Measurements from ENCODE around the gene ZNF469. TPM values are rescaled to one million over a fixed set of nuclear protein-coding genes. Genes with fewer than 3 reads are reported as not detected.
A peak's percentile ranks its signal among the peaks of the same experiment; 100 is the strongest.

Gene ZNF469
- total and polyA plus RNA-seq, 2 of the 13 experiments (the other 11 are each of a cell fraction or from before 2014, with no cell fraction given): not detected

DNA sequence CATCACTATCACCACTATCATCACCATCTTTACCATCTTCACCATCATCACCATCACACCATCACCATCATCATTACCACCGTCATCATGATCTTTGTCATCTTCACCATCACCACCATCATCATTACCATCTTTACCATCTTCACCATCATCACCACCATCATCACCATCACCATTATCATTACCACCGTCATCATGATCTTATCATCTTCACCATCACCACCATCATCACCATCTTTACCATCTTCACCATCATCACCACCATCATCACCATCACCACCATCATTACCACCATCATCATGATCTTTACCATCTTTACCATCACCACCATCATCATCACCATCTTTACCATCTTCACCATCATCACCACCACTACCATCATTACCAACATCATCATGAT is 10.2 kb upstream of the ZNF469 start:
- H3K4me3 ChIP-seq (replicated peaks in 1 of 3; ENCODE audit: insufficient read depth in 1 of 3, low read depth in 2 of 3, low read length in 3 of 3): no peak overlapping the region
- CTCF ChIA-PET (ENCODE audit: low intra/inter-chr PET ratio, low total read pairs): no interaction called here
- no peak for FAIRE-seq
- in situ Hi-C loops (cut with HindIII; ENCODE audit: extremely low pct_ligation_motif_present, low pct_unique_long_range_greater_than_20kb) (no loop called here), intact Hi-C loops (cut with micrococcal nuclease; ENCODE audit: unreplicated experiment) (no loop called here)
- no peaks in the 10 kb centered on the region for H3K79me2 ChIP-seq (ENCODE audit: insufficient read depth, low read length)
- DNase-seq (ENCODE audit: low spot score): no peak
- peaks cover 14% of the 10 kb centered on the region for H3K9me3 ChIP-seq (ENCODE audit: low read length)
- H3K36me3 ChIP-seq (replicated peaks in 1 of 2; ENCODE audit: control insufficient read depth in 1 of 2, insufficient read depth in 2 of 2, low read length in 2 of 2): no peaks in the 10 kb centered on the region
- H3K9ac ChIP-seq (ENCODE audit: insufficient read depth, low read depth, low read length): no peak overlapping the region
- no TSS peak for BruUV-seq (replicated peaks)
- peaks cover 17 to 47% of the 10 kb centered on the region in 2 experiments; a peak in 4 of 5 replicates for H3K27me3 ChIP-seq (ENCODE audit: control insufficient read depth in 1 of 2, insufficient read depth in 2 of 2, low read length in 2 of 2)
- H4K20me1 ChIP-seq (ENCODE audit: insufficient read depth, low read length): no peaks in the 10 kb centered on the region
- no peak overlapping the region for H3K4me2 ChIP-seq (ENCODE audit: low read depth, low read length)
- POLR2A ChIA-PET: no interaction called here
- no peaks in the 10 kb centered on the region for H3K4me1 ChIP-seq (ENCODE audit: insufficient read depth, low read length)
- H3K27ac ChIP-seq (ENCODE audit: extremely low read length, insufficient read depth, low read length): no peak overlapping the region
- no peak overlapping the region for H2AFZ ChIP-seq (ENCODE audit: low read length)
- no peak for ATAC-seq
- 17% methylated on average over 2 of the region's 2 CpGs for WGBS (ENCODE audit: low lambda C conversion rate)
- TF ChIP-seq SMARCC2 (IDR thresholded peaks at IDR 0.05) (no peak), ARHGAP35 (CRISPR knock-in tag; IDR thresholded peaks at IDR 0.05; ENCODE audit: borderline replicate concordance) (no peak), ZIK1 (CRISPR knock-in tag; IDR thresholded peaks at IDR 0.05; ENCODE audit: borderline replicate concordance, low read depth) (no peak), ZNF383 (CRISPR knock-in tag; IDR thresholded peaks at IDR 0.05; ENCODE audit: borderline replicate concordance) (no peak), ZNF678 (CRISPR knock-in tag; IDR thresholded peaks at IDR 0.05) (no peak), NONO (IDR thresholded peaks at IDR 0.05) (0 out of 2 replicates have a peak, but pooled peaks have one; percentile 50), NONO (CRISPR knock-in tag; conservative IDR thresholded peaks at IDR 0.05) (no peak), IKZF1 (IDR thresholded peaks at IDR 0.05) (peak; percentile 88; the same call in 1 of the 2 replicates), FOXK2 (IDR thresholded peaks at IDR 0.05) (peak; percentile 74), REPIN1 (CRISPR knock-in tag; IDR thresholded peaks at IDR 0.05; ENCODE audit: borderline replicate concordance, low read depth) (no peak), ATM (IDR thresholded peaks at IDR 0.05; ENCODE audit: borderline replicate concordance) (peak; percentile 81; the same call in 1 of the 2 replicates), ZNF772 (CRISPR knock-in tag; IDR thresholded peaks at IDR 0.05) (no peak), SNRNP70 (IDR thresholded peaks at IDR 0.05; ENCODE audit: low read depth, low read length) (no peak), FOXA1 (IDR thresholded peaks at IDR 0.05) (peak; percentile 72), FOXA1 (CRISPR knock-in tag; IDR thresholded peaks at IDR 0.05) (no peak)
- TF ChIP-seq, protein P1, sequence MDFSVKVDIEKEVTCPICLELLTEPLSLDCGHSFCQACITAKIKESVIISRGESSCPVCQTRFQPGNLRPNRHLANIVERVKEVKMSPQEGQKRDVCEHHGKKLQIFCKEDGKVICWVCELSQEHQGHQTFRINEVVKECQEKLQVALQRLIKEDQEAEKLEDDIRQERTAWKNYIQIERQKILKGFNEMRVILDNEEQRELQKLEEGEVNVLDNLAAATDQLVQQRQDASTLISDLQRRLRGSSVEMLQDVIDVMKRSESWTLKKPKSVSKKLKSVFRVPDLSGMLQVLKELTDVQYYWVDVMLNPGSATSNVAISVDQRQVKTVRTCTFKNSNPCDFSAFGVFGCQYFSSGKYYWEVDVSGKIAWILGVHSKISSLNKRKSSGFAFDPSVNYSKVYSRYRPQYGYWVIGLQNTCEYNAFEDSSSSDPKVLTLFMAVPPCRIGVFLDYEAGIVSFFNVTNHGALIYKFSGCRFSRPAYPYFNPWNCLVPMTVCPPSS (IDR thresholded peaks at IDR 0.05): peak; percentile 68; the same call in 1 of the 2 replicates
- TF ChIP-seq, protein P2, sequence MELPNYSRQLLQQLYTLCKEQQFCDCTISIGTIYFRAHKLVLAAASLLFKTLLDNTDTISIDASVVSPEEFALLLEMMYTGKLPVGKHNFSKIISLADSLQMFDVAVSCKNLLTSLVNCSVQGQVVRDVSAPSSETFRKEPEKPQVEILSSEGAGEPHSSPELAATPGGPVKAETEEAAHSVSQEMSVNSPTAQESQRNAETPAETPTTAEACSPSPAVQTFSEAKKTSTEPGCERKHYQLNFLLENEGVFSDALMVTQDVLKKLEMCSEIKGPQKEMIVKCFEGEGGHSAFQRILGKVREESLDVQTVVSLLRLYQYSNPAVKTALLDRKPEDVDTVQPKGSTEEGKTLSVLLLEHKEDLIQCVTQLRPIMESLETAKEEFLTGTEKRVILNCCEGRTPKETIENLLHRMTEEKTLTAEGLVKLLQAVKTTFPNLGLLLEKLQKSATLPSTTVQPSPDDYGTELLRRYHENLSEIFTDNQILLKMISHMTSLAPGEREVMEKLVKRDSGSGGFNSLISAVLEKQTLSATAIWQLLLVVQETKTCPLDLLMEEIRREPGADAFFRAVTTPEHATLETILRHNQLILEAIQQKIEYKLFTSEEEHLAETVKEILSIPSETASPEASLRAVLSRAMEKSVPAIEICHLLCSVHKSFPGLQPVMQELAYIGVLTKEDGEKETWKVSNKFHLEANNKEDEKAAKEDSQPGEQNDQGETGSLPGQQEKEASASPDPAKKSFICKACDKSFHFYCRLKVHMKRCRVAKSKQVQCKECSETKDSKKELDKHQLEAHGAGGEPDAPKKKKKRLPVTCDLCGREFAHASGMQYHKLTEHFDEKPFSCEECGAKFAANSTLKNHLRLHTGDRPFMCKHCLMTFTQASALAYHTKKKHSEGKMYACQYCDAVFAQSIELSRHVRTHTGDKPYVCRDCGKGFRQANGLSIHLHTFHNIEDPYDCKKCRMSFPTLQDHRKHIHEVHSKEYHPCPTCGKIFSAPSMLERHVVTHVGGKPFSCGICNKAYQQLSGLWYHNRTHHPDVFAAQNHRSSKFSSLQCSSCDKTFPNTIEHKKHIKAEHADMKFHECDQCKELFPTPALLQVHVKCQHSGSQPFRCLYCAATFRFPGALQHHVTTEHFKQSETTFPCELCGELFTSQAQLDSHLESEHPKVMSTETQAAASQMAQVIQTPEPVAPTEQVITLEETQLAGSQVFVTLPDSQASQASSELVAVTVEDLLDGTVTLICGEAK (IDR thresholded peaks at IDR 0.05): peak; percentile 30; the same call in 1 of the 2 replicates
- TF ChIP-seq, protein P2 (CRISPR knock-in tag; IDR thresholded peaks at IDR 0.05): no peak
